Measurements from ENCODE around the gene TUSC2.
"Not testable (repeated sequence)": the region's sequence is repeated elsewhere in the genome, so short reads cannot be mapped to it uniquely, and the experiment has no call there.

TUSC2 gene

DNA sequence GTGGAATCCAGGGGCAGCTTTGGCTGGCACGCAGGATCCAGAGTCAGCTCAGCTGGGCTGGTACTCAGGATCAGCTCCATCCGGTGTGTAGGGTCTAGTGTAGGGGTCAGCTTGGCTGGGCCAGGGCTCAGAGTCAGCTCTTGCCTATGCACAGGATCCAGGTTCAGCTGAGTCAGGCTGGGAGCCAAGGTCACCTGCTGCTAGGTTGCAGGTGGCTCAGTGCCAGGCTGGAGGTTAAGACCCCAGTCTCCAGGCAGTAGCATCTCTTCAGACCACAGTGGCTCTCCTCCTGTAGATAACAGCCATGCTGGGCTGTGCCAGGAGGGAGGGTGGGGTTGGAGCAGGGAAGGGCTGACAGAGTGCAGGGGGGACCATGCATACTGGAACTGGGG, 30.6 kb downstream of the TUSC2 start:
- no peak for DNase-seq (ENCODE audit: extremely low read depth in 1 of 2, low read depth in 1 of 2)

DNA sequence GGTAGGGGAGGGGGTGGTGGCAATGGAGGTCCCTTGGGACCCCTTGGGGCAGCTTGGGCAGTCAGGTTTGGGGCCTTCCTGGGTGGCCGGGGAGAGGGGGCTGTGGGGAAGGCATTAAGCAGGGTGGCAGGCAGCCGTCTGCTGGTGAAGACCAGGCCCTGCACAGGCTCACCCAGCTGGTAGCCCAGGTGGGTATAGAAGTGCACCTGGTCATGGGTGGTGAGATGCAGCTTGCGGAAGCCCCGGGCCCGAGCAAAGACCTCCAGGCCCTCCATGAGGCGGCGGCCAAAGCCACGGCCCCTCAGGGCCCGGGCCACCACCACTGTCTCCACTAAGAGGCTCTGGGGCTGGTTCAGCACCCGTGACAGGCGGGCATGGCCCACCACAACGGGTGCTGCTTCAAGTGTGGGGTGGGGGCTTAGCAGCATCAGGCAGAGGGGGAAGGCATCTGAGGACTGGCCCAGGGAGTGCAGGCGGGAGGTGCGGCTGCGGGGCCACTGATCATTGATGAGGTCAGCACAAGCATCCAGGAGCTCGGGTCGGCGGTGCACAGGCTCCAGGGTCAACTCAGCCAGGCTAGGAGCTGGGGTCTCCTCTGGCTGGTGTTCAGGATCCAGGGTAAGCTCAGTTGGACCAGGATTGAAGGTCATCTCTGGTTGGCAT, 31.2 kb downstream of the TUSC2 start:
- DNase-seq (ENCODE audit: extremely low read depth in 1 of 2, low read depth in 1 of 2), result no peak

DNA sequence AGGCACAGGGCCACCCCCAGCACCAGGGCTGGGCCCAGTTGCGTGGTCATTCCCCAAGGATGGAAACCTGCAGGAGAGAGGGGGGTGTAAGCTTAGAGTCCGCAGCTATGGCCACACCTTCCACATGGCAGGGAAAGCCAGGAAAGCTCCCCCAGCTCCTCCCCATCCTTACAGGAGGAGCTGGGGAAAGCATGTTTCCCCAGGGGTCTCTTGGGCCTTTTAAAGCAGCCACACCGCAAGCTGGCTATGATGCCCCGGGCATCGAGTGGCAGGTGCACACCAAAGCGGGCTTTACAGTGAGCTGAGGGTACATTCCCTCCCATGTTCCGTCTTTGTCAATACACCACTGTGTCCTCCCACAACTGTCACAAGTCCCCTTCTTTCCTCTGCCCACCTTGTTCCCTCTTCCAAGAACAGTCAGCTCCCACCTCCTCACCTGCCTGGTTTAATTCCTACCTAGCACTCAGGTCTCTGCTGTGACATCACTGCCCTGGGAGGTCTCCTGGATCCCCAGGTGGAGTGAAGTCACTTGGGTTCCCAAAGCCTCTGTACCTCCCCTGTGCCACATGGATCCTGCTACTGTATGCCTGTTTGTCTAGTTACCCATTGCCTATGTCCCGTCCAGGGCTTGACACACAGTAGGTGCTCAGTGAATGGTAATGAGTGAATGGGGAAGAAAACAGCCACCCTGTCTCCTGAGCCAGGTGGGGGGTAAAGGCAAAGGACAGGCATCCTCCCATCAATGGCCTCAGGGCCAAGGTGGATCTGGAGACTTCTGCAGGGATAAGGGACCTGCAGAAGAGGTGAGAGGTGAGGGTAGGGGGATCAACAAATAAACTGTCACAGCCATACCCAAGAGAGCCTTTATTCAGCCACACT, 32.2 kb downstream of the TUSC2 start:
- no peak for DNase-seq (ENCODE audit: extremely low read depth in 1 of 2, low read depth in 1 of 2)

DNA sequence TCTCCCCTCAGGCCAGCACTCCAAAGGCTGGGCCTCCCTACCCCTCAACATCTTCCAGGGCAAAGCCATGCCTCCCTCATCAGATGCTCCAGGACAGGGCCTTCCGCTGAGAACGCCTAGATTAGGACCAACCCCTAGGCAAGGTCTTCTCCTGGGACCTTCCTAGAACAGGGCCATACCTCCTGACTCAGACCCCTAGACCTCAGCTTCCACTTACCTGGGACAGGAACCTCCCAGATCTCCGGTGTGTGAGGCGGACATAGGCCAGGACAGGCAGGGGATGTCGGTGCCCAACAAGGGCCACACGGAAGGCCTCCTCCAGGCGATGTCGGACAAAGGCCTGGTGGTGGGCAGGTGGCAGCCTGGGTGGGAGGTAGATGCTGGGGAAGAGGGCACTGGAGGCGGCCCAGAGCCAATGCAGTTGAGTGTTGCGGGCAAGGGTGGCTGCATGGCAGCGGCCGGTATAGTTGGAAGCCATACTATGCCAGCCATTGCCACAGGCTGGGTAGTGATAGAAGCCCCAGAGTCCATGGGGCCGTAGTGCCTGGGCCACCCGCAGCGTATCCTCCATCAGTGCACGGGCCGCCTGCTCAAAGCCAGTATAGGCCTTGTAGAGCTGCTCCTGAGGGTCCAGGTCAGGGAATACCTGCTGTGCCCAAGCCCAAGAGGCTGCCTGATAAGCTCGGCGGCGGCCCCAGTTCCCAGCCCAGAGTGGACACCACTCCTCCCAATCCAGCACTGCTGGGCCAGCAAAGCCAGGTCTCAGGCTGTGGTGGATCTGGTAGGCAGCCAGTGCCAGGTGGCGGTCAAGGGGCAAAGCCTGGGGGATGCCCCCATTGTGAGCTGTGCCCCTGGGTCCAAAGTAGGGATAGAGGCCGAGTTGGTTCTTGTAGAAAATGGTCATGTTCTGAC, 33.3 kb downstream of the TUSC2 start:
- DNase-seq (ENCODE audit: extremely low read depth in 1 of 2, low read depth in 1 of 2), result no peak

DNA sequence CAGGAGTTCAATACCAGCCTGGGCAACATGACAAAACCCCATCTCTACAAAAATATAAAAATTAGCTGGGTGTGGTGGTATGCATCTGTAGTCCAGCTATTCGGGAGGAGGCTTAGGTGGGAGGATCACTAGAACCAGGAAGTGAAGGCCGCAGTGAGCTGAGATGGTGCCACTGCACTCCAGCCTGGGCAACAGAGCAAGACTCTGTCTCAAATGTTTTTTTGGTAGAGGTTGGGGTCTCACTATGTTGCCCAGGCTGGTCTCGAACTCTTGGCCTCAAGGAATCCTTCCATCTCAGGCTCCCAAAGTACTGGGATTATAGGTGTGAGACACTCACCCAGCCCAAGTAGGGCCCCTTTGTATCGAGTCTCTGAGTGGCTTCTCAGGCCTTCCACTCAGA, 33.9 kb downstream of the TUSC2 start:
- DNase-seq (ENCODE audit: extremely low read depth in 1 of 2, low read depth in 1 of 2), result no peak

DNA sequence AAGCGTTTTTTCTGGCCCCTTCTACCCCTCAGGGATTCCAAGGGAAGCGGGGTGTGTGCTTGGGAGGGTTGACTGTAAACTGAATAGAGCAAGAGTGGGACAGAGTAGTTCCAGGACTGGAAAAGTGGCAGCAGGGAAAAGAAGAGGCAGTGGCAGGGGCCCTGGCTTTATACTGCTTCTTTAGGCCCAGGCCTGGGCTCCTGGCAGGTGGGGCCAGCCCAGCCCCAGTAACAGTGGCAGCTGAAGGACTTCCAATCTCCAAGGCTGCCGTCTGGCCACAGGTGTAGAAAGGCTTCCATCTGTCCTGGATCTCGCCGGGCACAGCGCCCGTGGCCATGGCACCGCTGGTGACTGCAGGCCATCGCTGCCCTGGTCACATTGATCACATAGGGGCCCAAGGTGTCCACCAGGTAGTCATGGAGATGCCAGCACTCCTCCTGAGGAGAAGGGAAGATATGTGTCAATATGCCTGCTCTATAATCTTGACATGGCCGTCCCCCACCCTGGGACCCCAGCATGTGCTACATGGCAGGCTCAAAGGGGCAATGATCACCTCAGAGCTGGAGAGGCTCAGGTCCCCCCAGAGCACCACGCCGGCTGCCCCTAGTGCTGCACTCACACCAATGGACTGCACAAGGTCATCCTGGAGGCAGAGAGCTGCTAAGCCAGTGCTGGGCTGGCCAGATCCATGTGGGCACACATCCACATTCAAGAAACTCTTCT, 34.8 kb downstream of the TUSC2 start:
- no peak for DNase-seq (ENCODE audit: extremely low read depth in 1 of 2, low read depth in 1 of 2)

DNA sequence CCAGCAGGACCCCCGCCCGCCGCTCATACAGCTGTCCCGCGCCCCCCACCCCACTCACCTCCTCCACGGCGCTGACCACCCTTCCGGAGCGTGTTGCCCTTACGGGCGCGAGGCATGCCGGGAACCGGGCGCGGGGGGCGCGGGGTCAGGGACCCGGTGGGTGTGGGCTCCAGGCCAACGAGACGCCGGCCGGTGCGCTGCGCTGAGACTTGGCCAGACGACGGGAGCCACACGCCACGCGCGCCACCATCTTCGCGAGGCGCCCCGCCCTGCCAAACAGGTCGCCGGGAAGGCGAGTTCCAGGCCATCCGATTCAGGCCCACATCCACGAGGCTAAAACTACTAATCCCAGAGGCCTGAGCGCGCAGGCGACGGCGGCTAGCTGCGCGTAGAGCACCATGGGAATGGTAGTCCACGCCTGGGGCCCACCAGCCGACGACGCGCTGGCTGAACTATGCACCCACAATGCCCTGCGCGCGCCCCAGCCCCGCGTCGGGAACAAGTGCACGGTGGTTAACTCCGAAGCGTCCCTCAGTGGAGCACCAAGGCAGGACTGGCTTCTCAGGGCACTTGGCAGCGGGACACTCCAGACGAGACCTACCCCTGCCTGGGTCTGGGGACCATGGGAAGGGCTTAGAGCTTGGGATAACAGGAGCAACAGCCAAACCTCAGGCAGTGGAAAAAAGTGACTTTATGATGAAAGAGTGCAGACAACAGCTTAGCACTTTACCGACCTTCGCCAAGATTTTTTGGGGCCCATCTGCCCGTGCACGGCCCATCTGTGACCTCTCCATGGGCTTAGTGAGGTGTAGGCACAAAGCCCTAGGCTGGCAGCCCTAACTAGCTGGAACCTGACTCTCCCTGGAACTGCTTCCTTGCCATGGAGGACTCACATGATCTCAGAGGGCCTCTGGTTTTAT, 35.6 kb downstream of the TUSC2 start, which contains the start of gene IFRD2:
Gene IFRD2, minus strand, starts transcription at position 271 of the 920 bp plus-strand sequence. Its CDS starts 155 bp downstream, at position 116.
- peak; percentile 93 to 94 for DNase-seq (ENCODE audit: extremely low read depth in 1 of 2, low read depth in 1 of 2)

DNA sequence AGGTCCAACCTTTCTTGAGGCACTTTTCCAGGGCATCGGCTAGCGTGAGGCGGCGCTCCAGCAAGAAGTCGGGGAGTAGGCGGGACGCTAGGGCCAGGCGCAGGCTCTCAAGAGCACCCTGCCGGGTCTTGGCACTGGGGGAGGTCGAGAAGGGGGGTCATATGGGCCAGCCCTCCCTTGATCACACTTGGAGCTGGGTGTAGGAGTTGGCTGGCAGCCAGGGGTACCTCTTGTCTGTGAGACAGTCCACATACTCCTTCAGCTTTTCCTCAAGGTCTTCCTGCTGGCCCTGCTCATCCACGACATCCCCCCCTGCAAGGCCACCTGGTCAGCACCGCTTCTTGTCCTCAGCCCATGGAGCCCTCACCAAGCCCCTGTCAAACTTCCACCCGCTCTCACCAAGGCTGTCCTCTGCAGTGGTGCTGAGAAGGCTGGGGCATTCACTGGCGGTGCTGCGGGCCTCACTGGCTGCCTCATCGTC, 37.8 kb downstream of the TUSC2 start:
- no peak for DNase-seq (ENCODE audit: extremely low read depth in 1 of 2, low read depth in 1 of 2)

DNA sequence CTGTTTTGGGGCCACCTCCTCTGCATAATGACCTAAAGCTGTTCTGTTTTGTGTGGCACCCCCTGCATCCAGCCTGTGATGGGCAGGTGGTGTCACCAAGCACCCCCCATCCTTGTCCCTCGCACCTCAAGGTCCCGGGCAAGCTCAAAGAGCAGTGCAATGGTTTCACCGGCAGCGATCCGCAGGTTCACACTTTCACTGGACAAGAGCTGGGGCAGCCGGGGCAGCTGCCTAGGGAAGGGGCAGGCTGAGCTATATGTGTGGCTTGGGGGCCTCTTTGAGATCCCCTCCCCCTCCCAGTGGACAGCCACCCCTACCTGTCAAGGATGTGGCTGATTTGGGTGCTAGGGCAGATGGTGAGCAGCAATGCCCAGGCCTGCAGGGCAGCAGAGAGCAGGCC, 38.9 kb downstream of the TUSC2 start:
- DNase-seq (ENCODE audit: extremely low read depth in 1 of 2, low read depth in 1 of 2), result no peak

DNA sequence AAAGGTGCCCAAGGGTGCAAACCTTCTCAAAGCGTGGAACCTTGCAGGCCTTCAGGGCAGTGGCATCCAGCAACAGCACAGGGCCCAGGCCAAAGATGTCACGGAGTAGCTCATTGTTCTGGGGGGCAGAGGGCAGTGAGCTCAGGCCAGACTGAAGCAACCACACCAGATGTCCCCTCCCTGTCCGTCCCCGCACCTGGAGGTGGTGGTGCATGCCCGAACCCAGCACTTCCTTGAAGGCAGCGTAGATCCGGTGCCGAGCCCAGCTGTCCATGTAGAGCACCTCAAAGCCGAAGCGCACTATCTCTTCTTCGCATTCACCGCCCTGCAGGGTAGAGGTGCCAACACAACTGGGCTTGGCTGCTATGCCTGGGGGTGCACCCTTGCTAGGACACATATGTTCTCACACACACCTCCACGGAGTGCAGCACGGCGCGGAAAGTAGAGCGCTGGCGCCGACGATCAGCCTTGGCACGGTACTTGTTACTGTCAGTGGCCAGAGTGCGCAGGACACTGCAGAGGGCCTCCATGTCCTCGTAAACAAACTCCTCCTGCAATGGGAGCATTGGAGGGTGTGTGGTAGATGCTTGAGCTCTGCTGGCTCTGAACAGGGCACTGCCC, 39.5 kb downstream of the TUSC2 start:
- DNase-seq (ENCODE audit: extremely low read depth in 1 of 2, low read depth in 1 of 2), result no peak

DNA sequence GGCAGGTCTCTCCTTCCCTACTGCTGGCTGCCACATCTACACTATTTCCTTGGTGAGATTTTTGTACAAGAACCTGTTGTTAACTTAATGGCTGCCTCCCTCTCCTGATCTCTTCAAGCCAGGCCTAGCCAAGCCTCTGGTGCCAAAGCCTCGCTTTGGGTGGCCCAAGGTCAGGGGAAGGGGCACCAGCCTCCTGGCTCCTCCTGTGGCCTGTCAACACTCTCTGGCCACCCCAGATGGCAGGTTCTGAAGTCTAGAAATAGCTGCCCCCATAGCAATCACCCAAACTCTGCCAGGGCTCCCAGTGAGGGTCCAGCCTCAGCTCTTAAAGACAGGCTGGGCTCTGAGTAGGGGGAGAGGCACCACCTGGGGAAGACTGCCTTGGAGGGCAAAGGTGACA, 40.8 kb downstream of the TUSC2 start:
- no peak for DNase-seq (ENCODE audit: extremely low read depth in 1 of 2, low read depth in 1 of 2)

DNA sequence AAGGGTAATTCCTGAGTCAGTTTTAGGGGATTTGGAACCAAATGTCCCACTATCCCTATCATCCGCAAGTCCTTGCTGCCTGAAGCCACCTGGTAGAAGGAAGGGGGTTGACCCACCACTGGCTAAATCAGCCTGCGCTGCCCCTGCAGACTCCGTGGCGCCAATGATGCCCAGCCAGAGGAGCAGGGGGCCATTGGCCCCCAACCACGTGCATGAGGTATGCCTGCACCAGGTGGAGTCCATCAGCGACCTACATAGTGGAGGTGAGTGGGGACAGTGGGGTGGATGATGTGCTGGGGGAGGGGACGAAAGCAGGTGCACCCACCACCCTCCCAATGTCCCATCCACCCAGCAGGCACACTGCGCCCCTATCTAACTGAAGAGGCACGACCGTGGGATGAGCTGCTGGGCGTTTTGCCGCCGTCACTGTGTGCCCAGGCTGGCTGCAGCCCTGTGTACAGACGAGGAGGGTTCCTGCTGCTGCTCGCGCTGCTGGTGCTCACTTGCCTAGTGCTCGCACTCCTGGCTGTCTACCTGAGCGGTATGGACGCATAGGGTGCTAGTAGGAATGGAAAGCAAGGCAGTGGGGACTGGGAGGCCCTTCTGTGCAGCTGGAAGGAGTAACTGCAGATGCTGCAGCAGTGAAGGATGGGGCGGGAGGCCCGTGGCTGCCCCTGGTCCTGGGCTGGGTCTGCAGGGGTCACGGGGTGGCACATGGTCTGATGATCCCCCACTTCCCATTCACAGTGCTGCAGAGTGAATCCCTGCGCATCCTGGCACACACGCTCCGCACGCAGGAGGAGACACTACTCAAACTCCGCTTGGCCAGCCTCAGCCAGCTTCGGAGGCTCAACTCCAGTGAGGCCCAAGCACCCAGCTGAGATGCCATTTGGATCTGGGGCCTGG, 41.4 kb downstream of the TUSC2 start:
- no peak for DNase-seq (ENCODE audit: extremely low read depth in 1 of 2, low read depth in 1 of 2)

DNA sequence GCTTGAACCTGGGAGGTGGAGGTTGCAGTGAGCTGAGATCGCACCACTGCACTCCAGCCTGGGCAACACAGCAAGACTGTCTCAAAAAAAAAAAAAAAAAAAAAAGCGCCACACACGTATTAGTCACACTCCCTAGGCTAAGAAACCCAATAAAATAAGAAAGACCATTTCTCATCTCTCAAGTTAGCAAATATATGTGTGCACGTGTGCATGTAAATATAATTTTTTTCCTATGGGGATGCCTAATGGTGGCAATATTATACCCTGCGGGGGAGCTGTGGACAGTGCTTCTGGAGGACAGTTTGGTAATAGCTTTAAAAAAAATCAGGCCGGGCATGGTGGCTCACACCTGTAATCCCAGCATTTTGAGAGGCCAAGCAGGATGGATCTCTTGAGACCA, 43.9 kb downstream of the TUSC2 start:
- DNase-seq (ENCODE audit: extremely low read depth in 1 of 2, low read depth in 1 of 2), result not testable (repeated sequence)

DNA sequence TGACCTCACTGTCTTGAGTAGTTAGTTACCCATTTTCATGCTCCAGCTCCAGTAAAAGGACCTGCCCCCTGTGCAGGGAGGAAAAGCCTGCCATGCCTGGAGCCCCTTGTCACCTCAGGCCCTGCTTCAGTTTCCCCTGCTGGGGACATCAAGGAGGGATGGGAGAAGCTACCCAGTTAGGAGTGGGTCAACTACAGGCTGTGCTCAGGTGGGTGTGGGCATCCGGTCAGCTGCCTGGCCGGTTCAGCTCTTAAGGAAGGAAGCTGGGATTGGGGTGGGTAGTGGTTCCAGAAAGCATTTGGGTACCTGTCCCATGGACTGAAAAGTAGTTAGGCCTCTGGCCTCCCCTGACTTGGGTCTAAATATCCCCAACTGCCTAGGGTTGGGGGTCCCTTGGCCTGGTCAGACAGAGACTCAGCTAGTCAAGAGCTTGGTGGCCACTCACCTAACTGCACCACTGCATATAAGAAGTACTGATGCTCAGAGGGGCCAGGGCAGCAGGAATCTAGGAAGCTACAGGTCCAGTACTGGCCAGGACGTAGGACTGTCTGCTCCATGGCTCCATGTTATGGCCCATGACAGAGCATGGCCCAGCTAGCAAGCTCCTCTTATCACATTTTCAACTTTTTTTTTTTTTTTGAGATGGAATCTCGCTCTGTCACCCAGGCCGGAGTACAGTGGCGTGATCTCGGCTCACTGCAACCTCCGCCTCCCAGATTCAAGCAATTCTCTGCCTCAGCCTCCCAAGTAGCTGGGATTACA, 48.6 kb downstream of the TUSC2 start:
- DNase-seq (ENCODE audit: extremely low read depth in 1 of 2, low read depth in 1 of 2), result no peak

DNA sequence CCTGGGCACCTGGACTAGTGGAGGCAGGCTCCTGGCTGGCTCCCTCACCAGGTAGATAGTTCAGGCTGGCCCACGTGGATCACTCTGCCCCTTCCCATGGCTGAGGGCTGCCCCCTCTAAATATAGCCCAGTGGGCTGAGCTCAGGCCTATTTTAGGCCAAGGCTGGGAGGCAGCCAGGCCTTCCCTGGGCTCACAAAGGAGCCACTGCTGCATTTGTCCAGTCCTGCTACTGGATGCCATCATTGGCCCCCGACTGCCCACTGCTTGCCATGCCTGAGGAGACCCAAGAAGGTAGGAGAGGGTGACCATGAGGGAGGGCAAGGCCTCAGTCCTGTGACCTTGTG, 49.2 kb downstream of the TUSC2 start, which contains the start of gene LSMEM2:
Gene LSMEM2, plus strand, starts transcription at position 208 of the 345 bp plus-strand sequence. Its CDS starts 27 bp downstream, at position 235.
- DNase-seq (ENCODE audit: extremely low read depth in 1 of 2, low read depth in 1 of 2), result no peak

DNA sequence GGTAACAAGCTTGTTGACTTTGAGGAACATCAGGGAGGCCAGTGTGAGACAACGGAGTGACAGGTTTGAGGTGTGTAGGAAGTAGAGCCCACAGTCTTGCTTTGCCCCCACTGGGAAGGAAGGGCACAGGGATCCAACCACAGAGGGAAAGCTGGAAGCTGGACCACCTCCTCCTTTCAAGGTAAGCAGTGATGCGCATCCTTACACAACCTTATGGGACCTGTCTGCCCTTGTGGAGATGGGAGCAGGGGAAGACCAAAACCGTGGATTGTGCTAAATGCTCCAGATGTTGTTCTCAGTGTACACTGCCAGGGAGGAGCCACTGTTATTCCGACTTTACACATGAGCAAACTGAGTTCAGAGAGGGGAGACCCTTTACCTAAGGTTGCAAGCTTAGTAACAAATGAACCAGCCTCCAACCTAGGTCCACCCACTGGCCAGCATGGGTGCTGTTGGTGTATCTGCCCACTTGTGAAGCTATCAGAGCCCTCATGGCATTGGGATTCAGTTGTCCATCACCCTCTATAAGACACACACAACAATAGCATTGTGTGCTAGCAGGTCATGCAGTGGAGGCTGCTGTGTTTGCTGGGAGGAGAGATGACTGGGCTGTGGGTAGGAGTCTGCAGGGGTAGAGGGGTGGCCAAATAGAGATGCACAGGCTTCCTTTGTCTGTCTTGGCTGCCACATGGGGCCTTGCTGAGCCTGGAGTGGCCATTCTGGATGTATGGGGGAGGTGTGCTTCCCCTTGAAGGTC, 49.7 kb downstream of the TUSC2 start:
- no peak for DNase-seq (ENCODE audit: extremely low read depth in 1 of 2, low read depth in 1 of 2)

DNA sequence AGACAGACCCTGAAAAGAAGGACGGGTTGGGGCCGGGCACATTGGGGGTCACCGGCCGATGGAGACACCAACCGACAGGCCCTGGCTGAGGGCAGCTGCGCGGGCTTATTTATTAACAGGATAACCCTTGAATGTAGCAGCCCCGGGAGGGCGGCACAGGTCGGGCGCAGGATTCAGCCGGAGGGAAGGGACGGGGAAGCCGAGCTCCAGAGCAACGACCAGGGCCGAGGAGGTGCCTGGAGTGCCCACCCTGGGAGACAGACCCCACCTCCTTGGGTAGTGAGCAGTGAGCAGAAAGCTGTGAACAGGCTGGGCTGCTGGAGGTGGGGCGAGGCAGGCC, 51.3 kb downstream of the TUSC2 start:
- DNase-seq (ENCODE audit: extremely low read depth in 1 of 2, low read depth in 1 of 2), result no peak

Data from stimulated activated CD8-positive, alpha-beta memory T cell treated with anti-CD3 and anti-CD28 coated beads, Interleukin-7, amount 100 ng/mL, for 48 hours (primary cell).